Fibroblast of skin of scalp (primary cell): ENCODE results near the gene AMFR.
A peak's percentile ranks its signal among the peaks of the same experiment; 100 is the strongest.

Source experiments
- DNase-seq: peaks from one replicate; pipeline ENCODE4 v3.0.0-alpha.2; 2013

AMFR gene

DNA sequence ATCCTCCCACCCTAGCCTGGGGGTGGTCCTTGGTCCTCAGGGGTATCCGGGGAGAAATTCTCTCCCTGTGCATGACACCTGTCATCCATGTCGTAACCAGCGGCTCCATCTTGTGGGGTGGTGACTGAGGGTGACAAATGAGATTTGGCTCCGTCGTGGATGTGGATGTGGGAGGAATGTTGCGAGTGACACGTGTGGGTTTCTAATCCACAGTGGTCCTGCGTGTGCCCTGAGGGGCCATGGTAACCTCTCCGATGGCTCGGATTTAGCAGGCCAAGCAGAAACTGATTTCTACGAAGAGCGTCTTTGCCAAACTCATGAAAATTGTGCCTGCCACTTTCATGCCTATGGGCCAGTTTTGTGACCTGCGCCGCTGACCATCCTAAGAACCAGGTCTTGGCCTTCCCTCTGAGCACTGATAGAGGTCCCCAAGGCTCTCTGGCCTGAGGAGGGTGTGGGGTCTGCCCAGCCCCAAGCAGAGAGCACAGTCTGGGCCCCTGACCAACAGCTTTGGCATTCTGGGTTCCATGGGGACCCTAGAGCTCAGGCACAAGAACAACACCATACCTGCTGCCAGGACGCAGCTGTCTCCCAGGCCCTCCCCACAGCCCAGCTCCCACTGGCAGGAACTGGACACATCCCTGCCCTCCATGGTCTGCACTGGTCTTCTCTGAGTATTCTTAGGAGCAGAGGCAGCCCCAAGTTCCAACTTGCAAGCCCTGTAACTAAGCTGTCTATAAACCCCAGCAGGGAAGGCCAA is 79.0 kb downstream of the AMFR start:
- DNase-seq, result no peak

DNA sequence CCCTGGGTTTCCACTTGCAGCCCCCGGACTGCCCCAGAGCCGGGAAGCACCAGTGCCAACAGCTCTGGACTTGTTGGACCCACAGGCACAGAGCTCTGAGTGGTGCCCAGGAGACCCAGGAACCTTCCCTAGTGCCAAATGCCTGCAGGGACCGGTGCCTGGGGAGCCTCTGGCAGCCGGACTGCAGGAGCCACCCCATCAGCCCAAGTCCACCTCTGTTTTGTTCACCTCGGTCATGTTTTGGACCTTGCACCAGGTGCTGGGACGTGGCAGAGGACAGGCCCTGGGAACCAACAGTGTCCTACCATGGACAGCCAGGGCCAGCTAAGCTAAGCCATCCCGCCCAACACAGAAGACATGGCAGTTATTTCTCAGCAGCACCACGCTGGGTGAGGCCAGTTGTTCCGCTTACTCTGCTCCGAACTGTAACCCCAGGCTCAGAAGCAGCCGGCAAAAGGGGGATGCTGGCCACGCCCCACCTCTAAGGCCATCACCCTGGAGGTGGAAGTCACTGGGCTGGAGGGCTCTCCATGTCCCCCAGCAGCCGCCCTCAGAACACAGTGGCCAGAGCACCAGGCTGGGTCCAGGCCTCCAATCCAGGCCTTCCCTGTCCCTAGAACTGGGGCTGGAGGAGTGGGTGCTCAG is 79.8 kb downstream of the AMFR start:
- DNase-seq, result no peak

DNA sequence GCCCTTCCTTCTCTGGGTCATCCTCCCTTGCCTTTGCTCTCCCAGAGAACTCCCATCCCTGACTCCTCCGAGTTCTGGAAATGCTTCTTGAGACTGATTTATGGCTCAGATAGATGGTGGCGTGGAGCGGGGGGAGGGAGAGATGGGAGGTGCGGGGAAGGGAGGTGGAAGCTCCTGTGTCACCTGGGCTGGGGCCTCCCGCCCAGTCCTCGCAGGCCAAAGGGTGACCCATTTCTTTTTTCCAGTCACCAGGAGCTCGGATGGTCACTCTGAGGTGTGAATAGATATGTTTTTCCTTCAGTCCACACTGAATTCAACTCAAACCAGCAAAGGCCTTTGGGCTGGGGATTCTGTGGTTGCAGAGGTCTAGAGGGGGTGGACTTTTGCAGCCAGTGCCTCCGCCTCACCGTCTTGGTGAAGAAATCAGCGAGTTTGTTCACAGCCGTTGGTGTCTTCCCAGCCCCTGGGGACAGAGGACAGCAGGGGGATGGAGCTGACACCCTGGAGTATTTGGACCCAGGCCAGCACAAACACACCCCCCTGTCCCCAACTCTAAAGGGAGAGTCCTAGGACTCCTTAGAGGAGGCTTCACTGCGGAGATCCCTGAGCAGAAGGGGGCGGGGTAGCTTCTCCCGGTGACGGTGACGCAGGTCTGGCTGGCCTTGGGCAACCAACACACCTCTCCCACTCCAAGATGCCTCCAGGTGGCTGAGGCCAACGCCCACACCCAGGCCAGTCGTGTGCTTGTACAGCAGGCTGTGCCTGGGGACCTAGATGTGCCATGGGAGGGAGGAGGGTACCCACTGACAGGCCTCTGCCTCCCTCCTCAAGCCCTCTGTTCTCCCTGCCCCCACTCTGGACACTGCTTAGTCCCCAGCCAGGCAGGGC is 80.6 kb downstream of the AMFR start:
- DNase-seq, result no peak

DNA sequence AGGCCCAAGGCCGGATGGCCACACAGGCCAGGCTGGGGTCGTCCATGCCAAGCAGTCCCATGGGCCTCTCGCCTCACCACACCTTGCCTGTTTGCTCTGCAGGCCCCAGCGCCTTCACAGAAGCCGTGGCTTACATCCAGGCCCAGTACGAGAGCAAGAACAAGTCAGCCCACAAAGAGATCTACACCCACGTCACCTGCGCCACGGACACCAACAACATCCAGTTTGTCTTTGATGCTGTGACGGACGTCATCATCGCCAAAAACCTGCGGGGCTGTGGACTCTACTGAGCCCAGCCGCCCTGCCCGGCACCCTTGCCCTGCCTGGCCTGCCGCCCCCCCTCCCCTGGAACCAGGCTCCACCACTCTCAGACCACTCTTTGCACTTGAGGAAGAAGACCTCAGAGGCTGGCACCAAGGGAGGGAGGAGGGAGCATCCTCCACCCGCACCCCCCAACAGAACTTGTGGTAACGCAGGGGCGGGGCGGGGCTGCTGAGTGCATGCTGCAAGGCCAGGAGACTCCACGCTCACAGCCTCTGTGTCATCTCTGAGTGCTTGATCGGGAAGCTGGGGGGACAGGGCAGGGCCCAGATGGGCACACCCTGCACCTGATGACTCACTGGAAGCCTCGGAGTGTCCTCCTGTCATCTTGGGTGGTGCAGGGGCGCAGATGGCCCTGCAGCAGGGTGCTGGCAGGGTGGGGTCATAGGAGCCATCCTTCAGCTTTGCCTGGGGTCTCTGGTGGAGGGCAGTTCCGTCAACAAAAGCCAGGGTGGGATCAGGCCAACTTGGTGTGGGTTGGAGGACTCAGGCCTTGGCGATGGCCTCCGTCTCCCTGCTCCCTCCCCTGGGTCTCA is 81.5 kb downstream of the AMFR start:
- peak; percentile 19 for DNase-seq

DNA sequence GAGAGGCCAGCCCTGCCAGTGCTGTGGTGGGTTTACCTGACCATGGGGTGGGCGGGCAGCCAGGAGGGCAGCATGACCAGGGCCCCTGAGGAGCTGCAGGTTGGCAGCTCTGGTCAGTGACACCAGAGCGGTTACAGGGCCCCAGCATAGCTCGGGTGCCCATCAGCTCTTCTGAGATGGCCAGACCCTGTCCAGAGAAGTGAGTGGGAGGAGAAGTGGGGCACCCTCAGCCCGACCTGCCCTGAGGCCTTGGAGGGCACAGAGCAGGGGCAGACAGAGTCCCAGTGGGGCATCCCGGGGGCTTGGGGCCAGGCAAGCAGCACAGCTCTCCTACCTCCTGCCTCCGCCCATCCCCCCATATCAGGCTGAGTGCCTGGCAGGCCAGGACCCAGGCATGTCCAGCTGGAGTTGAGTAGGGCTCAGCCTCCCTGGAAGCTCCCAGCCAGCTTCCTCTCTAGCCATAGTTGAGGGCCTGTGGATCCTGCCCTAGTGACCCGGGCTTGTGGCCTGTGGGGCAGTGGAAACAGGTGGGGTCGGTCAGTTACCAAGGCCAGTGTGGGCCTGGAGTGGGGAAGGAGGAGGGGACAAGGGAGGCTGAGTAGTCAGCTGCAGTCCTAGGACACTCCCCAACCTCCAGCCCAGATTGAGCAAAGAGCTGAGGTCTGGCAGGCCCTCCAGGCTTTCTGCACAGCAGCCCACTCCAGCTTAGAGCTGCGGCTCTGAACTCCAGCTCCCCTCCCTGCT is 83.5 kb downstream of the AMFR start:
- no peak for DNase-seq

DNA sequence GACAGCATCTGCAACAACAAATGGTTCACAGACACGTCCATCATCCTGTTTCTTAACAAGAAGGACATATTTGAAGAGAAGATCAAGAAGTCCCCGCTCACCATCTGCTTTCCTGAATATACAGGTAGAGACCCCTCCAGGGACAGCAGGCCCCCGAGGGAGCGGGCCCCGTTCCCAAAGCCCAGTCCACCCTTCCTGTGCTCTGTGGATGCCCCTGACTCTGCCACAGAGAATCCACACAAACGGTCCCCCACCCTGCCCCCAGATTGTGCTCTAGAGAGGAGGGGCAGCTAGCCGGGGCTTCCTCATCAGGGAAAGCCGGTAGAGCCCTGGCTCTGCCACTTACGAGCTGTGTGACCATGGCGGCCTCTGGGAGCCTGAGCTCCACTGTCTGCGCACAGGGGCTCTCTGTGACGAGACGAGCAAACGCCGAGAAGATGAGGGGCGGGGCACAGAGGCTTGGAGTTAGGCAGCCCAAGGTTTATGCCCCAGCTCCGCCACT is 84.4 kb downstream of the AMFR start:
- no peak for DNase-seq

DNA sequence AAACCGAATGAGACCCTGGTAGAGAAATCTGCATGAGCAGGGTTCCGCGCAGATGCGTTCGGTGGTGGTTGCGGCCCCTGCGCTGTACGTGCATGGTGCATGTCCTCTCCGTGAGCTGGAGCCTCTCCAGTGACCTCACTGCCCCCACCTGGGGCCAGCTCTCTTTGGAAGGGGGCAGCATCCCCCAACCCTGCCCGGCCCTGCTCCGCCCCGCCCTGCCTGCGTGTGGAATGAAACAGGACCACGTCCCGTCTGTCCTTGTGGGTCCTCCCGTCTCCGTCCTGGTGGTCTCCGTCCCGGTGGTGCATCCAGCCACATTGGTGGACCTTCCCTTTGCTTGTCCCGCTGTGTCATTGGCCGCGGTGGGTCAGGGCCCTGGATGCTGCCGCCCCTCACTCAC is 84.9 kb downstream of the AMFR start:
- DNase-seq, result no peak

DNA sequence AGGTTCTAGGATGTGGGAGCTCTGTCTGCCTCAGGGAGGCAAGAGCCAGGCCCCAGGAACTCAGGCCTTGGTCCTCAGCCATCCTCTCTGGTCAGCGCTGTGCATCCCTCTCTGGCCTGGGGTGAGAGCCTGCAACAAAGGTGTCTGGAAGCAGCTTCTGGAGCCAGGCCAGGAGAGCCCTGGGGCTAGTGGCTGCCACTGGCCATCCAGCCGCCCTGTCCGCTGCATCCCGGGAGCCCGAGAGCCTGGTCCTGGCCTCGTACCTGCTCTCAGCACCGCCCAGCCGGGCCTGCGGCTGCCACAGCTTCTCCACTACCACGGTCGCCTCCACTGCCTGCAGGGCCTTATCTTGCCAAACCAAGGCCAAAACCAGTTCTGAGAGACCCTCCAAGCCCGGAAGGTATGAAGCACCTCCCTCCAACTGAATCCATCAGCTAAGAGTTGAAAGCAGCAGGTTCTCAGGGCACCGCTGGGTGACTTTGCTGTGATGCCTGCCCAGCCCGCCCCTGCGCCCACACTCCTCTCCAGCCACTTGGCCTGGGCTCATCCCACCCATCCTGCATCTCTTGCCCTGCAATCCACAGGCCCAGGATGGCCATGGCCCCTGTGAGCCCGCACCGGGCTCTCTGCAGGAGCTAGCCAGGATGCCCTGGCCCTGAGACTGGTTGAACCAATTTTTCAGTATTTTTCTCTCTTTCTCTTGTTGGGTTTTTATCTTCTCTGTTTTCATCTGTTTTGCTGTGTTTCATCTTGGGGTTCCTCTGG is 85.7 kb downstream of the AMFR start:
- DNase-seq, result no peak

DNA sequence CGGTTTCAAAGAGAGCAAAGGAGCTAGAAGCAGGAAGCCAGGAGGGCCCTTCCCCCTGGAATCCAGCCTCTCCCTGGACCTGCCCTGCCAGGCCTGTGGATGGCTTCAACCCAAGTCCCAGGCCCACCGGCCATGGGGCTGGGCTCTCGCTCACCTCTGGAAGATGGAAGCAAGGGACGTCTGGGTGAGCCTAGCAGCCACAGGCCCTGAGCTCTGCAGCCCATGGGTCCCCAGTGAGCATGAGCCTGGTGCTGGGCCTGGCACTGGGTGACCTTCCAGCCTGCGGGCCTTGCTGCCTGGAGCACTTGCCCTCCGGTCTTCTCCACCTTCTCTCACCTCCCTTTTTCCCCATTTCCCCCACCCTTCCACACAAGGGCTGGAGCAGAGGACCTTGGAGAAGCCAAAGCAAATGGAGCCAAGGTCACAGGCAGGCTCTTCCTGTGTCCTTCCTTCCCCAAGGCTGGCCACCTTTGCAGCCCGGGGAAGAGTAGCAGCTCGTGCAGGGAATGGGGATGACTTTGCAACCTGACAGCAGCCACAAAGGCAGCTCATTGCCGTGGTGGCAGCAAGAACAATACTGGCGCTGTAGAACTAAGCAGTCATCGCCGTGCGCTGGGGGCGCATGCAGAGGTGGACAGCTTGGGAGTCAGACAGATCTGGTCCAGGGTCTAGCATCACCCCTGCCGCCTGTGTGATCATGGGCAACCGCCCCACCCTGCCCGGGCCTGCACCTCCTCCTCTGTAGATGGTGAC is 86.6 kb downstream of the AMFR start:
- DNase-seq, result no peak

DNA sequence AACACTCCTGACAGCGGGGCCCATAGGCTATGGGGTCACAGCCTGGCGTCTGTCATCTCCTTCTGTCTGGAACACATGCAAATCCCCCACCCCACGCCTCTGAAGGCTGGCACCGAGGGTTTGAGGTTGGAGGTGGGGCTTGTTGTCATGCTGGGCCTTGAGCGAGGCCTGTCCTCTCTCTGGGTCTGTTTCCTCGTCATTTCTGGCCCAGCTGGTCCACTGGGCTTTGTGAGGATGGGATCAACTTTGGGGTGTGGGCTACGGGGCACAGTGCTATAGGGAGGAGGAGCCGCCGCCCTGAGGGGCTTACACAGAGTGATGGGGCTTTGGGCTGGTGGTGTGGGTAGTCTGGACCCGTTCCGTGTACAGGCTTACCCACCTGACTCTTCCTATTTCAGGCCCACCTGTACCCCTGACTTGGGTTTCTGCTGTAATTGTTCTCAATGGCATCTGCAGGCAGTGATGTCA is 87.5 kb downstream of the AMFR start:
- DNase-seq, result no peak

DNA sequence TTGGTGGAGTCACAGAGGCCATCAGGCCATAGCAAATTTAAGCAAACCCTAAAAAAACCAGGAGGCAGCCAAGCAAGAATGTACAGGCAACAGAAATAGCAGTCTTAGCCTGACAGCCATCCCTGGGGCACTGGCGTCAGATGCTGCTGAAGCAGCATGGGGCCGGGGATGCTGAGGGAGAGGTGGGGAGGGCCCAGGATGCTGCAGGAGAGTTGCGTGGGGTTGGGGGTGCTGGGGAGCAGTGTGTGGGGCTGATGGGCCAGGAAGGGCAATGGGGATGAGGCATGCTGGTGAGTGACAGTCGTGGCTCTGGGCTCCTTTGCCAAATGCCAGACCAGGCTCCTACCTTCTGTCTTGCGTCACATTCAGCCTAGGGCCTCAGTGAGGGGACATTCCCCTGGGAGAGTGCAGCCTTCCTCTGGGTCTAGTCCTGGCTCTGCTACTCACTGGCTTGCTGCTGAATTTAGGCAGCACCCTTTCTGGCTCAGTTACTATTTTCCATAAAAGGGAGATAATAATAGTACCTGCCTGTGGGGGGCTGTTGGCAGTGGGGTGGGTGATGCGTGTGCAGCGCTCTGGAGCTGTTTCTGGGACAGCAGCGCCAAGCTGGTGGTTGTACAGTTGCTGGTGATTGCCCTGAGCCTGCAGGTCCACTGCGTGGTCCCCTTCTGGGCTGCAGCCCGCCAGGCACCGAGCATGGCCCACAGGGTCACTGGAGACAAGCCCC is 88.1 kb downstream of the AMFR start:
- no peak for DNase-seq

DNA sequence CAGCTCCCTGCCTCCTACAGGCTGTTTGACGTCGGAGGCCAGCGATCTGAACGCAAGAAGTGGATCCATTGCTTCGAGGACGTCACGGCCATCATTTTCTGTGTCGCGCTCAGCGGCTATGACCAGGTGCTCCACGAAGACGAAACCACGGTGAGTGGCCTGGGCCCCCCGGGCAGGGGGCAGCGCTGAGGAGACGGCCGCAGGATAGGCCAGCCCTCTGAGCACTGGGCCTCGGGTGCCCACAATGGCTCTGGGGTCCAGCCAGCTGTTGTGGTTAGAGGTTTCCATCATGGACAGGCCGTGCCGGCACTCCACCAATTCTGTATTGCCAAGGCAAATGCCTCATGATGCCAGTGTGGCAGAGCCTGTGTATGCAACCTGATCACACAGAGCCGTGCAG is 88.6 kb downstream of the AMFR start:
- DNase-seq, result no peak

DNA sequence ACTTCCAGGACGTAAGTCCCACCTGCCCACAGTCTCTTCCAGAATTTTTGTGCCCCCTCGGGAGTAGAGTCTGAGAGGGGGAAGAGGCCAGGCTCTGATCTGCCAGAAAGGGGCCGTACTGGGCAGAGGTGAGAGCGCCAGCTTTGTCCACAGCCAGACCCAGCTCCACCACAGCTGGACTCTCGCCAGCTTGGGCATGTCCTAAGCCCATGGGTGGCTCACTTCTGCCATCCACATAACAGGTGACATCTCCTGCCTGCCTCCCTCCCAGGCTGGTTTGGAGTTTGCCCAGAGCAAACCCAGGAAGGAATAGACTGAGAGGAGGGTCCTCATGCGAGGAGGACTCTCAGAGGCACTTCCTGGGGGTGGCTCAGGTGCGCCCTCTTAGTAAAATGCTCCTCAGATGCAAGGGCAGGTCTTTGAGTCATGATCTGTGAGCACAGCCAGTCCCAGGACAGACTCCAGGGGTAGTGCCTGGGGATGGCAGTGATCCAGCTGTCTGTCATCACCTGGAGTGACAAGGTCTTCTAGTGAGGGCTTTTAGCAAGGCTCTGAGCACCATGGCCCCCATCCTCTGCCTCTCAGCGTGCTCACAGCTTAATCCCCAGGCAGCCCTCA is 89.2 kb downstream of the AMFR start:
- DNase-seq, result no peak

DNA sequence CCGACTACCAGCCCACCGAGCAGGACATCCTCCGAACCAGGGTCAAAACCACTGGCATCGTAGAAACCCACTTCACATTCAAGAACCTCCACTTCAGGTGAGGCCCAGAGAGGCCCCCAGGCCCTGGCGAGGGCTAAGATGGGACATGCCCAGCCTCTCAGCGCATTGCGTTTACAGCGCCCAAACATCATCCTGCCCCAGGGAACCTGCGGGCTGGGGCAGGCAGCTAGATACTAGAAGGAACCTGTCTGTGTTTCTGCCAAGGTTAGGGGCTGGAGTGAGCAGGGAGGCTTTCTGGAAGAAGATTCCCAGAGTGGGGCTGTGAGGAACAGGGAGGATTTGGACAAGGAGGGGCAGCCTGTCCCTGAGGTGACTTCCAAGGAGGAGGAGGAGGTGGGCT is 90.6 kb downstream of the AMFR start:
- DNase-seq, result no peak

DNA sequence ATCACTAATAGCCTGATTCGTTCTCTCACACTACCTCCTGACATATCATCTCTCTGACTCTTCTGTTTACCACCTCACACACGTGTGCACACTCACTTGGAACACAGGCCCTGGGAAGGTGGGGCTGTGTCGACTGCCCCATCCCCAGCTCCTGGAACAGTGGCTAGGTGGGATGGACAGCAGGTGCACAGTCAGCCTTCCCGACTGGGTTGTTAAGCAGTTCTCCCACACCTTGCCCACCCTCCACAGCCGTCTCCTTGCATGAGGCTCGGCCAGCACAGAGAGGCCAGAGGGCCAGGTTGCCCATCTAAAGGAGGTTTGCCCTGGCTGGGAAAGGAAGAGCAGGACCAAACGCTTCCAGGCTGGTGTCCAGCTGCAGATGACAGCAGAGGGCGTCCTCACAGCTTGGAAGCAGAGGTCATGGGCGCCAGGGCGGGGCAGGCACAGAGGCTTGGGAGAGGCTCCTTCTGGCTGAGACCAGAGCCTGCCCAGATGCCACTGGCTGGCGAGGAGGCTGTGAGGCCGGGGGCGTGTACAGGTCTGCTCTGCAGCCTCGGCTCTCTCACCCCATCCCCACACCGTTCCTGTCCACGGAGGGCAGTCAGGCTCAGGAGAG is 92.8 kb downstream of the AMFR start:
- DNase-seq, result peak; percentile 64

DNA sequence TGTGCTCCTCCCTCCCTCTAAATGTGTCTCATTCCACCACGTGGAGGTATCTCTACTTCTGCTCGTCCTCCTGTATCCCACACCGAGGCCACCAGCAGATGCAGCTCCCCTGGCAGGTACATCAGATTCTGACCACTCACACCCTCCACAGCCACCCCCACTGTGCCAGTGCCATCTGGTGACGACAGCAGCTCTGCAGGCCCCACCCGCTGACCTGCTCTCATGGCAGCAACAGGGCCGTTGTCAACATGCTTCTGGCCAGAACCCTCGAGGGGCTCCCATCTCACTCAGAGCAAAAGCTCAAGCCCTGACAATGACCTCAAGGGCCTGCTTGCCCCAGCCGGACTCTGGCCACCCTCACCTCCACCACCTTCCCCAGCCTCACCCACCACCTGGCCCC is 93.4 kb downstream of the AMFR start:
- no peak for DNase-seq

DNA sequence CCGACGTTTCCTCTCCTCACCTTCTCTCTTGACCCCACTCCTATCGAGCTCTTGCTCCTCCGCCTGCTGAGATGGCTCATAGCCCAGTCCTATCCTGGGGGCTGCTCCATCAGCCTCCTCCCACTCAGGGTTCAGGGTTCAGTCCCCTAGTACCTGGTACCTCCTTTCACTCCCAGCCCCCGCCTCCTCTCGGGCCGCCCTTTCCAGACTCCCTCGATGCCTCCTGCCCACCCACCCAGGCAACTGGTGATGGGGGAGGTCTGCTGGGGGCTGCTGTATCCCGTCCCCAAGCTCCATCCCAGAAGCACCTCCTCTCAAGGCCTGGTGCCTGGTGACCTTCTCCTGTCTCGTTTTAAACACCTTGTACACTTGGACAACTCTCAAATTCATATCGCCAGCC is 93.9 kb downstream of the AMFR start:
- DNase-seq, result no peak

DNA sequence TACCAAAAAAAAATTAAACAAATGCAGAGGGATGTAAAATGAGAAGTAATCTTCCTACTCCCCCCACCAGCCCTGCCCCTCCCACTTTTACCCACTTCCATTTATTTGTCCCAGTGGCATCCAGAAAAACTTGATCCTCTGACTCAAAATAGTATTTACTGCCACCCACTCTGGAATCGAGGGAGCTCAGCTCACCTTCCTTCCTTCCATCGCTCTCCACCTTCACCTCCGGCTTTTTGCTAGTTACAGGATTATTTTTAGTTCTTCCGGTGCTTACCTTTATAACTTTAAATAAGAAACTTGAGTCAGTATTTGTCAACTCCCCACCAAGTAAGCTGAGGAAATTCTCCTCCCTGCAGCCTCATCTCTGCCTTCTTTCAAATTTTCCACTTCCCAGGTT is 94.9 kb downstream of the AMFR start:
- no peak for DNase-seq
